ENCODE results near the gene THADA.
A peak's percentile ranks its signal among the peaks of the same experiment; 100 is the strongest.
"Not testable (repeated sequence)": the region's sequence is repeated elsewhere in the genome, so short reads cannot be mapped to it uniquely, and the experiment has no call there.

Gene THADA

GRCh38 chr2:43446755-43447154 lies 149.1 kb downstream of the THADA start:
- not testable (repeated sequence) for H3K27me3 ChIP-seq (ENCODE audit: insufficient read depth, low read length); H3K9ac ChIP-seq (ENCODE audit: low read depth, low read length); H3K4me3 ChIP-seq (ENCODE audit: low read length); H3K27ac ChIP-seq (ENCODE audit: low read length); H3K9me3 ChIP-seq (ENCODE audit: insufficient read depth, low read depth, low read length); H3K36me3 ChIP-seq (ENCODE audit: insufficient read depth, low read depth, low read length)
- peaks cover 29% of the 10 kb centered on the region for H3K4me1 ChIP-seq (ENCODE audit: insufficient read depth, low read length)

- no peak overlapping the region for H3K27ac ChIP-seq (ENCODE audit: low read length)
- no peaks in the 10 kb centered on the region for H3K27me3 ChIP-seq (ENCODE audit: insufficient read depth, low read length)
- no peaks in the 10 kb centered on the region for H3K9me3 ChIP-seq (ENCODE audit: insufficient read depth, low read depth, low read length)
- peaks cover 29% of the 10 kb centered on the region for H3K4me1 ChIP-seq (ENCODE audit: insufficient read depth, low read length)
- H3K9ac ChIP-seq (ENCODE audit: low read depth, low read length): peak overlapping the region; percentile 6; the same call in 1 of the 2 replicates
- no peaks in the 10 kb centered on the region for H3K36me3 ChIP-seq (ENCODE audit: insufficient read depth, low read depth, low read length)
- H3K4me3 ChIP-seq (ENCODE audit: low read length): no peak overlapping the region
Measured at GRCh38 chr2:43445781-43446180, 150.1 kb downstream of the THADA start.

GRCh38 chr2:43444989-43445645 lies 150.7 kb downstream of the THADA start:
- Histone ChIP-seq H3K36me3 (ENCODE audit: insufficient read depth, low read depth, low read length) (no peaks in the 10 kb centered on the region), H3K27ac (ENCODE audit: low read length) (peak overlapping the region; percentile 74), H3K4me1 (ENCODE audit: insufficient read depth, low read length) (peaks cover 29% of the 10 kb centered on the region), H3K9me3 (ENCODE audit: insufficient read depth, low read depth, low read length) (no peaks in the 10 kb centered on the region), H3K4me3 (ENCODE audit: low read length) (no peak overlapping the region), H3K27me3 (ENCODE audit: insufficient read depth, low read length) (no peaks in the 10 kb centered on the region), H3K9ac (ENCODE audit: low read depth, low read length) (peak overlapping the region; percentile 6; the same call in 1 of the 2 replicates)

DNA sequence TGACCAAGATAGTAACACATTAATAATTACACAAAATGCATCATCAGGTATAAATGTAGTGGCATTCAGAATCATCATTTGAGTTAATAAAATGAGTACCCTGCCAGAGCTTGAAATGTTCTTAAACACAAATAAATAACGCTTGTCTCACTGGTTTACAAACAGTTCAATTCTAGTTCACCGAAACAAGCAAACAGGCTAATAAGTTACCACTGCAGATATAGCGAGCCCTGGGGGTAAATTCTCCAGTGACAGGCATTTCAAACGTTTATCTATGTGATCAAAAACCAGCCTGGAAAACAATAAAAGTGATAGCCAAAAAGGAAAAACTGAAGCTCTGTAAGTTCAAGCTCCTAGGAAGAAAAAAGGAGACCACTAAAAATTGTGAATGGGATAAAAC lies 152.6 kb downstream of the THADA start:
- Histone ChIP-seq H3K4me1 (ENCODE audit: insufficient read depth, low read length) (peaks cover 17% of the 10 kb centered on the region), H3K27me3 (ENCODE audit: insufficient read depth, low read length) (no peaks in the 10 kb centered on the region), H3K36me3 (ENCODE audit: insufficient read depth, low read depth, low read length) (no peaks in the 10 kb centered on the region), H3K27ac (ENCODE audit: low read length) (no peak overlapping the region), H3K9me3 (ENCODE audit: insufficient read depth, low read depth, low read length) (no peaks in the 10 kb centered on the region), H3K9ac (ENCODE audit: low read depth, low read length) (0 out of 2 replicates have a peak overlapping the region, but pooled peaks have one; percentile 12), H3K4me3 (ENCODE audit: low read length) (no peak overlapping the region)

DNA sequence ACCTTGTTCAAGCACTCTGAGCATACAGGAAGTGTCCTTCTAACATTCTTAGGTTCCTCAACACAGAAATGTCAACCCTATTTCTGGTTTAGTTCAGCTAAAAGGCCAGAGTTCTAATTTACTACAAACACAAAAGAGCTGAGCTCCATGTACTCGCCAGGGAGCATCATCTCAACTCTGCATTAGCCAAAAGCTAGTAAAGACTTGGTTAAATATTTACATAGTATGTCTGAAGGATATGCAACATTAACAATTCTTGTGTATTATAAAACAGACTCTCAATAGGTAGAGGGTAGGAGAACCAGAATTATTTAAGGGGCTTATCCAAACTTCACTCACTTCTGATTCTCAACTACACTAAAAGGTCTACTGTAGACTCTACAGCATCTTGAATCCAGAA lies 154.6 kb downstream of the THADA start:
- H3K9ac ChIP-seq (ENCODE audit: low read depth, low read length): no peak overlapping the region
- H3K36me3 ChIP-seq (ENCODE audit: insufficient read depth, low read depth, low read length): no peaks in the 10 kb centered on the region
- H3K27me3 ChIP-seq (ENCODE audit: insufficient read depth, low read length): no peaks in the 10 kb centered on the region
- no peak overlapping the region for H3K27ac ChIP-seq (ENCODE audit: low read length)
- no peak overlapping the region for H3K4me3 ChIP-seq (ENCODE audit: low read length)
- no peaks in the 10 kb centered on the region for H3K9me3 ChIP-seq (ENCODE audit: insufficient read depth, low read depth, low read length)
- H3K4me1 ChIP-seq (ENCODE audit: insufficient read depth, low read length): peaks cover 12% of the 10 kb centered on the region

GRCh38 chr2:43438858-43439655 lies 156.8 kb downstream of the THADA start:
- no peak overlapping the region for H3K27ac ChIP-seq (ENCODE audit: low read length)
- no peaks in the 10 kb centered on the region for H3K36me3 ChIP-seq (ENCODE audit: insufficient read depth, low read depth, low read length)
- no peaks in the 10 kb centered on the region; the same call in 1 of the 2 replicates for H3K4me1 ChIP-seq (ENCODE audit: insufficient read depth, low read length)
- H3K9me3 ChIP-seq (ENCODE audit: insufficient read depth, low read depth, low read length): no peaks in the 10 kb centered on the region
- no peak overlapping the region for H3K9ac ChIP-seq (ENCODE audit: low read depth, low read length)
- H3K4me3 ChIP-seq (ENCODE audit: low read length): no peak overlapping the region
- H3K27me3 ChIP-seq (ENCODE audit: insufficient read depth, low read length): no peaks in the 10 kb centered on the region

- Histone ChIP-seq H3K4me3 (ENCODE audit: low read length) (no peak overlapping the region), H3K9me3 (ENCODE audit: insufficient read depth, low read depth, low read length) (no peaks in the 10 kb centered on the region), H3K27me3 (ENCODE audit: insufficient read depth, low read length) (no peaks in the 10 kb centered on the region), H3K4me1 (ENCODE audit: insufficient read depth, low read length) (no peaks in the 10 kb centered on the region), H3K36me3 (ENCODE audit: insufficient read depth, low read depth, low read length) (no peaks in the 10 kb centered on the region), H3K27ac (ENCODE audit: low read length) (no peak overlapping the region), H3K9ac (ENCODE audit: low read depth, low read length) (no peak overlapping the region)
Measured at GRCh38 chr2:43438342-43438741, 157.5 kb downstream of the THADA start.

GRCh38 chr2:43437363-43437762 lies 158.5 kb downstream of the THADA start:
- no peaks in the 10 kb centered on the region for H3K4me1 ChIP-seq (ENCODE audit: insufficient read depth, low read length)
- no peaks in the 10 kb centered on the region for H3K9me3 ChIP-seq (ENCODE audit: insufficient read depth, low read depth, low read length)
- H3K4me3 ChIP-seq (ENCODE audit: low read length): no peak overlapping the region
- H3K27ac ChIP-seq (ENCODE audit: low read length): no peak overlapping the region
- no peaks in the 10 kb centered on the region for H3K36me3 ChIP-seq (ENCODE audit: insufficient read depth, low read depth, low read length)
- H3K9ac ChIP-seq (ENCODE audit: low read depth, low read length): no peak overlapping the region
- no peaks in the 10 kb centered on the region for H3K27me3 ChIP-seq (ENCODE audit: insufficient read depth, low read length)

- Histone ChIP-seq H3K27ac (ENCODE audit: low read length) (no peak overlapping the region), H3K9ac (ENCODE audit: low read depth, low read length) (no peak overlapping the region), H3K27me3 (ENCODE audit: insufficient read depth, low read length) (no peaks in the 10 kb centered on the region), H3K4me3 (ENCODE audit: low read length) (no peak overlapping the region), H3K9me3 (ENCODE audit: insufficient read depth, low read depth, low read length) (no peaks in the 10 kb centered on the region), H3K4me1 (ENCODE audit: insufficient read depth, low read length) (no peaks in the 10 kb centered on the region), H3K36me3 (ENCODE audit: insufficient read depth, low read depth, low read length) (no peaks in the 10 kb centered on the region)
Measured at GRCh38 chr2:43436431-43436830, 159.4 kb downstream of the THADA start.

- Histone ChIP-seq H3K4me1 (ENCODE audit: insufficient read depth, low read length) (no peaks in the 10 kb centered on the region), H3K27me3 (ENCODE audit: insufficient read depth, low read length) (no peaks in the 10 kb centered on the region), H3K9ac (ENCODE audit: low read depth, low read length) (no peak overlapping the region), H3K4me3 (ENCODE audit: low read length) (no peak overlapping the region), H3K27ac (ENCODE audit: low read length) (no peak overlapping the region), H3K9me3 (ENCODE audit: insufficient read depth, low read depth, low read length) (no peaks in the 10 kb centered on the region), H3K36me3 (ENCODE audit: insufficient read depth, low read depth, low read length) (no peaks in the 10 kb centered on the region)
Measured at GRCh38 chr2:43435746-43436145, 160.1 kb downstream of the THADA start.

GRCh38 chr2:43430489-43430888 lies 165.3 kb downstream of the THADA start:
- Histone ChIP-seq H3K4me1 (ENCODE audit: insufficient read depth, low read length) (no peaks in the 10 kb centered on the region), H3K27me3 (ENCODE audit: insufficient read depth, low read length) (no peaks in the 10 kb centered on the region), H3K9me3 (ENCODE audit: insufficient read depth, low read depth, low read length) (no peaks in the 10 kb centered on the region), H3K27ac (ENCODE audit: low read length) (no peak overlapping the region), H3K9ac (ENCODE audit: low read depth, low read length) (no peak overlapping the region), H3K36me3 (ENCODE audit: insufficient read depth, low read depth, low read length) (no peaks in the 10 kb centered on the region; the same call in 1 of the 2 replicates), H3K4me3 (ENCODE audit: low read length) (no peak overlapping the region)

DNA sequence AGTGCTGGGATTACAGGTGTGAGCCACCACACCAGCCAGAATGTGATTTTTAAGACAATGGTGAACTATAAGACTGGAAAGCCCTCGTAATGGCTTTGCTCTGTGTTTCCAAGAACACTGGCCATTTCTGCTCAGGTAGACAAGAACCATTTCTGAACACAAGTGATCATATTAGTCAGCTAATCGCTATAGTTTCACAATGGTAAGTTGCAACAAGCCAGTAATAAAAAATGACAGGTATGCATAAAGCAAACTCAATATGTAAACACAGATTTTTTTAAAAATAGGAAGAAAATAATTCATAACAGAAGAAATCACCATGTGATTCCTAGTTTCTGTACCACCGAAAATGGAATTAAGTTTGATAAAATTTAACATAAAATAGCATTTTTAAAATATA lies 166.5 kb downstream of the THADA start:
- Histone ChIP-seq H3K27me3 (ENCODE audit: insufficient read depth, low read length) (no peaks in the 10 kb centered on the region), H3K4me3 (ENCODE audit: low read length) (no peak overlapping the region), H3K4me1 (ENCODE audit: insufficient read depth, low read length) (no peaks in the 10 kb centered on the region), H3K9ac (ENCODE audit: low read depth, low read length) (no peak overlapping the region), H3K9me3 (ENCODE audit: insufficient read depth, low read depth, low read length) (no peaks in the 10 kb centered on the region), H3K27ac (ENCODE audit: low read length) (no peak overlapping the region), H3K36me3 (ENCODE audit: insufficient read depth, low read depth, low read length) (no peaks in the 10 kb centered on the region; the same call in 1 of the 2 replicates)

Data from iPS-20b (cell line).